Panc1 (cell line): Measurements from ENCODE around the gene SRGAP3. TPM values are rescaled to one million over a fixed set of nuclear protein-coding genes. Genes with fewer than 3 reads are reported as not detected.

ENCODE experiments used
- ATAC-seq: fragments of 200-7000 bp; cut with Tn5 transposase; 2 replicates; pipeline ENCODE4 v1.9.1; 2020; ENCODE audit warnings: mild to moderate bottlenecking, moderate library complexity
- BruUV-seq: library from RNA; stranded (reverse); fragments of 400-500 nt; replicated peaks from 2 replicates; lab custom pipeline; 2021; lab: Mats Ljungman, UMichigan
- CTCF ChIA-PET: fragments of 300-600 bp; sonication (Branson Sonifier 250); formaldehyde crosslinking; loops from one replicate; lab custom pipeline; 2022; ENCODE audit warnings: antibody characterized with exemption; lab: Charles Lee
- POLR2A ChIA-PET: fragments of 300-600 bp; sonication (Branson Sonifier 250); formaldehyde crosslinking; loops from one replicate; lab custom pipeline; 2022; ENCODE audit warnings: antibody characterized with exemption; lab: Charles Lee
- DNase-seq: peaks from one replicate; pipeline ENCODE4 v3.0.0-alpha.2; 2010; ENCODE audit warnings: low read depth, low spot score
- H3K27ac ChIP-seq: 2 replicates; pipeline ENCODE4 v1.5.1; 2011; ENCODE audit warnings: mild to moderate bottlenecking, low read length, inconsistent platforms
- H3K27me3 ChIP-seq: fragments of 200-500 bp; sonication (Bioruptor generic); 2 replicates; pipeline ENCODE4 v1.6.0; 2014; ENCODE audit warnings: low read length, inconsistent platforms; ENCODE audit not compliant: control insufficient read depth, insufficient read depth
- H3K36me3 ChIP-seq: fragments of 200-500 bp; sonication (Bioruptor generic); 2 replicates; pipeline ENCODE4 v1.5.1; 2014; ENCODE audit warnings: inconsistent platforms, mild to moderate bottlenecking, low read length, moderate library complexity; ENCODE audit not compliant: control insufficient read depth, insufficient read depth
- H3K4me1 ChIP-seq: 2 replicates; pipeline ENCODE4 v1.5.1; 2011; ENCODE audit warnings: inconsistent platforms, mild to moderate bottlenecking, low read length, moderate library complexity; ENCODE audit not compliant: control insufficient read depth, insufficient read depth
- H3K4me3 ChIP-seq, 2 experiments: 2 replicates each; pipeline ENCODE4 v1.5.1; 2011 to 2012; ENCODE audit warnings: low read depth in 2 of 2, low read length in 2 of 2, mild to moderate bottlenecking in 2 of 2, inconsistent platforms in 1 of 2, moderate library complexity in 1 of 2
- H3K9me3 ChIP-seq: fragments of 200-500 bp; sonication (Bioruptor generic); 2 replicates; pipeline ENCODE4 v1.5.1; 2014; ENCODE audit warnings: low read depth, mild to moderate bottlenecking, inconsistent platforms, low read length, moderate library complexity; ENCODE audit not compliant: control insufficient read depth, insufficient read depth
- CTCF ChIP-seq: fragments of 450-650 bp; IDR thresholded peaks from 2 replicates; pipeline ENCODE4 v1.5.1; 2017; ENCODE audit warnings: mild to moderate bottlenecking
- POLR2AphosphoS5 ChIP-seq: IDR thresholded peaks from 2 replicates; pipeline ENCODE4 v1.6.1; 2012; ENCODE audit warnings: mild to moderate bottlenecking, low read depth, low read length, moderate library complexity
- REST ChIP-seq, 2 experiments: IDR thresholded peaks; 2 replicates each; pipeline ENCODE4 v1.6.1; 2011 to 2012; ENCODE audit warnings: low read depth in 2 of 2, control low read depth in 1 of 2, low read length in 1 of 2, mild to moderate bottlenecking in 1 of 2, moderate library complexity in 1 of 2; ENCODE audit not compliant: insufficient read depth in 1 of 2
- SIN3A ChIP-seq: IDR thresholded peaks from 2 replicates; pipeline ENCODE4 v1.6.1; 2012; ENCODE audit warnings: low read depth, mild to moderate bottlenecking, low read length, moderate library complexity, borderline replicate concordance; ENCODE audit not compliant: insufficient read depth
- TCF7L2 ChIP-seq: IDR thresholded peaks from 2 replicates; pipeline ENCODE4 v1.6.1; 2011; ENCODE audit warnings: mild to moderate bottlenecking, low read depth, low read length, inconsistent platforms
- in situ Hi-C: cut with HindIII; loops from 2 replicates; pipeline ENCODE4 v1.10.0; 2016; ENCODE audit warnings: low sequenced_read_pairs, low pct_unique_long_range_greater_than_20kb
- intact Hi-C: fragments of 100-400 bp; cut with micrococcal nuclease; formaldehyde crosslinking; loops from one replicate; pipeline ENCODE4 v1.10.0; 2022; ENCODE audit not compliant: unreplicated experiment
- total RNA-seq: library from RNA; stranded (reverse); gene quantifications from one replicate; pipeline ENCODE4 v1.2.1, GENCODE V29; 2021; ENCODE audit not compliant: unreplicated experiment

Gene SRGAP3
- total RNA-seq, 1 experiment from 2014 or later, result 0.82 TPM

- H3K4me1 ChIP-seq, result no peaks in the 10 kb centered on the region
- POLR2A ChIA-PET, result no interaction called here
- in situ Hi-C loops (no loop called here), intact Hi-C loops (no loop called here)
- no peak overlapping the region for H3K4me3 ChIP-seq
- no peaks in the 10 kb centered on the region for H3K27me3 ChIP-seq
- no TSS peak for BruUV-seq
- ATAC-seq (no peak), DNase-seq (no peak)
- no peaks in the 10 kb centered on the region for H3K36me3 ChIP-seq
- CTCF ChIA-PET, result no interaction called here
- no peak overlapping the region for H3K27ac ChIP-seq
- H3K9me3 ChIP-seq, result no peaks in the 10 kb centered on the region
- TF ChIP-seq REST (IDR thresholded peaks at IDR 0.05; ENCODE audit: insufficient read depth in 1 of 2, low read depth in 2 of 2, low read length in 1 of 2) (no peak), POLR2AphosphoS5 (no peak), SIN3A (no peak), TCF7L2 (no peak), CTCF (no peak)
Measured at GRCh38 chr3:9266716-9267115, 17.3 kb upstream of the SRGAP3 start.

GRCh38 chr3:9260305-9260704, 10.9 kb upstream of the SRGAP3 start:
- in situ Hi-C loops (no loop called here), intact Hi-C loops (no loop called here)
- H3K4me1 ChIP-seq, result no peaks in the 10 kb centered on the region
- no TSS peak for BruUV-seq
- H3K27me3 ChIP-seq, result no peaks in the 10 kb centered on the region; the same call in 1 of the 2 replicates
- H3K4me3 ChIP-seq, result no peak overlapping the region
- ATAC-seq, result no peak
- H3K27ac ChIP-seq, result no peak overlapping the region
- CTCF ChIA-PET, result no interaction called here
- TF ChIP-seq TCF7L2 (no peak), REST (IDR thresholded peaks at IDR 0.05; ENCODE audit: insufficient read depth in 1 of 2, low read depth in 2 of 2, low read length in 1 of 2) (no peak), SIN3A (no peak), POLR2AphosphoS5 (no peak), CTCF (no peak)
- H3K9me3 ChIP-seq, result no peaks in the 10 kb centered on the region
- no peaks in the 10 kb centered on the region for H3K36me3 ChIP-seq
- POLR2A ChIA-PET, result no interaction called here
- DNase-seq, result no peak
